ENCODE measurements around the gene PADI4.
"Not testable (repeated sequence)": the region's sequence is repeated elsewhere in the genome, so short reads cannot be mapped to it uniquely, and the experiment has no call there.

PADI4 gene

DNA sequence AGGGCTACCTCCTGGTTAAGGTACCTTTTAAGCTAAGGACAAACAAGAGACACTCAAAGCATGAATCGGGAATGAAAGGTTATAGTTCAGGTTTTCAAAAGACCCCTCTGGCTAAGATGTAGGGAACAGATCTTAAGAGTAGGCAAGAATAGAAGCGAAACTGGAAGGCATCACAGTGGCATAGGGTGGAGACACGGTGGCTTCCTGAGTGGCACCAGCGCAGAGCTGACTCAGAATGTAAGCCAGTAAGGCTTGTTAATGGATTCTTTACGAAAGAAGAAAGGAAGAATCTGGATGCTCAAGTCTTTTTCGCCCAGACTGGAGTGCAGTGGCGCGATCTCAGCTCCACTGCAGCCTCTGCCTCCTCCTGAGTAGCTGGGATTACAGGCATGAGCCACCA, 85.2 kb downstream of the PADI4 start:
- DNase-seq (ENCODE audit: low read depth) = no peak

DNA sequence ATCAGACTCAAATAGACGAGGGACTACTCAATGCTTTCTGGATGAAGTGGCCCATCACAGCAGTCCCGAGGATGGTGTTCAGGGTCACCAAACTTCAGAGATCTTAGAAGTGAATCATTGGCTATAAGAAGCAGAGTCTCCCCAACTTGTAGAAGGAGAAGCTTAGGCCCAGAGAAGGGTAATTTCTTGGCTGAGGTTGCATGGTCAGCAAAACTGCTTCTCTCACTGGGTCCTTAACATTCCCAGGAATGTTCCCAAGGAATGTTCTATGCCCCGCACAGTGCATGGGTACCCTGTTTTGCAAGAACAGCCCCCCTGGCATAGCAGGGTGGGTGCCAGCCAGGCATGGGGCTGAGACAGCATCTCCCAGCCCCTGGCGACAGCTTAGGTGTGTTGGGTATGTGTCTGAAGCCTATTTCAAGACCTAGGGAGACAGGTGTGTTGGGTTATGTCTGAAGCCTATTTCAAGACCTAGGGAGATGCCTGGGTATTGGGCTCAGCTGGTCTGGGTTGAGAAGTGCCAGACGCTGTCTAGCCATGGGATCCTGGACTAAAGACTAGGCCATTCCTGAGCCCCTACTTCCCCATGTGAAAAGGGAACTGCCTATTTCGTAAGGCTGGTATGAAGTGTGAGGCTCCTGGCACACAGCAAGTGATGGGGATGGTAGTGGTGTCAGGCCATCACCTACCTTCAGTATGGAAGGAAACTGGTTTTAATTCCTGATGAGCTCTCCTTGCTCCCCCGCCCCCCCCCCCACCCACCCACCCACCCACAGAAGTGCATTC, 90.1 kb downstream of the PADI4 start:
- DNase-seq (ENCODE audit: low read depth) = no peak

DNA sequence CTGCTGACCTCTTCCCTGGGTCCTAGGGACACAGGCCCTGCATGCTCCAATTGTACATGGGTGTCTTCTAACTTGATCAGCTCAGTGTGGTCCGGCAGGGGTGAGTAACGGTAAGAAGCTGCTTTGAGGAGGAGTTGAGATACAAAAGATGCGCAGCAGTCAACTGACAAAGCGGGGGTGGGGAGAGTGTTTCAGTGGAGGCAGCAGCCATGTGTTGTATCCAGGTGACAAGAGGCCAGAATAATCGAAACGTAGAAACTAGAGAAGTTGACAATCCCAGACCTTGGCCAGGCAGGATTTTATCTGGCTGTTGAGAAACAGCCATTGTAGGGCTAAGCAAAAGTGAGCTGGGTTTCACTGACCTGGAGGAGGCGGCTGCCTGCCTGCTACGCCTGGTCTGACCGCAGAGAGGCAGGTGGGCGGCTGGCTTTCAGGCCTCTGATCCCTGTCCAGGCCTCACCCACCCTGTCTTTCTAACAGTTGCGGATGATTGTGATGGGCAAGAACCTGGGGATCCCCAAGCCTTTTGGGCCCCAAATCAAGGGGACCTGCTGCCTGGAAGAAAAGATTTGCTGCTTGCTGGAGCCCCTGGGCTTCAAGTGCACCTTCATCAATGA, 92.8 kb downstream of the PADI4 start:
- no peak for DNase-seq (ENCODE audit: low read depth)

DNA sequence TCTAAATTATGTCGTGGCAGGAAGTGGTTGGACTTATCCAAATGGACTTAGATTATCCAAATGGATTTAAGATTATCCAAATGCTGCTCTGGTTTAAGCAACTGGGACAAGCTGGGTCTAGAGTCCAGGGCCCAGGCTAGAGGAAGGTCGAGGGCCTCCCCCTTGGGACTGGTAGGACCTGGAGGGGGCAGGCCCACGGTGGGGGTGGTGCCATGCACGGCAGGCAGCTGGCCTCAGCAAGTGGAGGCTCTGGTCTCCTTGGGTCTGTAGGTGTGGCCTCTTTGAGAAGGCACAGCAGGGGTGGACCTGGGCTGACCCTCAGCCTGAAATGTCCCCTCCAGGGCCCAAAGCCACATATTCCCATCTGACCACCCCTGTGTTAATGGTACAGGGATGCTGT, 93.8 kb downstream of the PADI4 start:
- no peak for DNase-seq (ENCODE audit: low read depth)

DNA sequence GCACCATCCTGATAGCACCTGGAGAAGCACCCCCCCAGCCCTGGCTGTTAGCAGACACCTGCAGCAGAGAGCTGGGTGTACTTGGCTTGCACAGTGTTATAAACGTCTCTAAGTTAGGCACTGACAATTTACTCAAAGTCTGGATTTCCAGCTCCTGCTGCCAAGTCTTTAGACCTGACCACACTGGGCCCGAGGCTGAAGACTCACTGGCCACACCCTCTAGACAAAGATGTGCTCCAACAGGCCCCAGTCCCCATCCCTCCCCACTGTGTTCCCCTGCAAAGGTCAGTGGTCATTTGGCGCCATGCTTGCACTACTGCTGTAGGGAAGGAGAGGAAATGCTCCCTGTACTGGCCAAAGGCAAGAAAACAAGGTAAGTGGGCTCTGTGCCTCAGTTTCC, 95.1 kb downstream of the PADI4 start:
- no peak for DNase-seq (ENCODE audit: low read depth)

DNA sequence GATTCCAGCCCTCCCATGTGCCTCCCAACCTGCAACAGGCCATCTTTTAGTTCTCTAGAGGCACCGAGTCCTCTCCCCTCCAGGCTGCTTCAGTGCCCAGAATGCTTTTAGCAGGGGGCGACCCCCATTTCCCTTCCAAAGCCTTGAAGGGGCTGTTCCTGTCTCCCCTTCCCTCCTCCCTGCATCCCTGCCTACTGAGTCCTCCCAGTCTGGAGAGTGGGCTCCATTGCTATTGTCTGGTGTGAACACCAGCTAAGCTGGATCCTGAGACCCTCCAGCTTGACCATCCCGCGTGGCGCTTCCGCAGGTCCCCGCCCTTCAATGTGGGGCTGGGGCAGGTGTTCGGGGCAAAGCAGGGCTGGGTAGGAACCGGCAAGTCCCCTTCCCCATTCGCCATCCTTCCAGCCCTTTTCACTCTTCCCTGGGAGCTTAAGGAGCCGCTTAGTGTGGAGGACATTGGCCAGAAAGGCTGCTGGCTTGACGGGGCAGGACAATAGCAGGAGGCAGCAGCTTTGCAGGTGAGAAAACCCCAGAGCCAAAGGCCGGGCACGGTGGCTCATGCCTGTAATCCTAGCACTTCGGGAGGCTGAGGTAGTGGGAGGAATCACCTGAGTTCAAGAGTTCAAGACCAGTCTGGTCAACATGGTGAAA, 96.2 kb downstream of the PADI4 start:
- DNase-seq (ENCODE audit: low read depth) = no peak

DNA sequence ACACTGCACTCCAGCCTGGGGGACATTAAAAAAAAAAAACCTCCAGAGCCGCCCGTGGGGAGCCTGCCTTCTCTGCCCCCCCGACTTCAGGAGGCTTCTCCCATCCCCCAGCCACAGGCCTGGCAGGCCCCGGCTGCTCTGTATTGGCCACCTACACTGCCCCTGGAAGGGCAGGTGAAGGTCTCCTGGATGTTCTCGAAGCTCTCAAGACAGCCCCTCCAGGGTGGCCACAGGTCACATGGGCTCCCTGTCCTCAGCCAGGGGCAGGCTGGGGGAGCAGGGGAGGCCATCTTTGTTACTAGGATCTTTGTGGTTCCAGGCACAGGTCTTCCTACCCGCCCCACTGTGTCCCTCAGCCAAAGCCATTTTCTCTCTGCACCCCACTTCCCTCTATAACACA, 96.8 kb downstream of the PADI4 start:
- no peak for DNase-seq (ENCODE audit: low read depth)

DNA sequence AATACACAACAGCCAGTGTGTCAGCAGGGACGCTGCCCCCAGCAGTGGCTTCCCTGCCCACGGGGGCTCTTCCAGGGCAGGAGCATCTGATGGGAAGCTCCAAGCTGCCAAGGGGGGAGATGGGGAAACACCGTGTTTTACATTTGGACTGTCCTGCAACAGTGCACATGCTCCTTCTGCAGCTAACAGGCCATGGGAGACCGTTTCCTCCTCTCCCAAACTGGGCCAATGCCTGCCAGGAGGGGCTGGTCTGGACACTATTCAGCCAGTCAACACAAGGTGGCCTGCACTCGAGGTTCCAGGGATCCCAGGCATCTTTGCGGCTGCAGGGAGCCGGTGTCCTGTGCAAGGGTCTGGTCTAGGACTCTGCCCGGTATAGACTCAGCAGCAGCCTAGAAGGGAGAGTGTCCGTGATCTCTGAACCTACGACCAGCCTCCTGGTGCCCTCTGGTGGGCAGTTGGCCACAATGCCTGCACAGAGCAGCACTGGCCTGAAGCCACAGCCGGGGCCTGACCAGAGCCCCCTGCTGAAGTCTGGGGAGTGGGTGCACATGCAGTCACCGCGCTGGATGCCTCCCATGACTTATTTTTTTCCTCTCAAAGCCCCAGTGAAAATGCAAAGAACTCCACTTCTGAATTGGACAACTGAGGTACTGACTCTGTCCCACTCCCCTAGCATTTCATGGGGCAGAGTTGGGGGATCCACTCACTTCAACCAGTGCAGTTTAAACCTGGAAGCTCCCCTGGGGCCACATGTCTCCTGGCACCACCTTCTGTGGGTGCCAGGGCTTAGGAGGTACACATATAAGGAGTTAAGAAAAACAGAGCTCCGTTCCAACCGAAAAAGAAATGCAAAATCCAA, 98.1 kb downstream of the PADI4 start:
- peak; percentile 71 for DNase-seq (ENCODE audit: low read depth)

DNA sequence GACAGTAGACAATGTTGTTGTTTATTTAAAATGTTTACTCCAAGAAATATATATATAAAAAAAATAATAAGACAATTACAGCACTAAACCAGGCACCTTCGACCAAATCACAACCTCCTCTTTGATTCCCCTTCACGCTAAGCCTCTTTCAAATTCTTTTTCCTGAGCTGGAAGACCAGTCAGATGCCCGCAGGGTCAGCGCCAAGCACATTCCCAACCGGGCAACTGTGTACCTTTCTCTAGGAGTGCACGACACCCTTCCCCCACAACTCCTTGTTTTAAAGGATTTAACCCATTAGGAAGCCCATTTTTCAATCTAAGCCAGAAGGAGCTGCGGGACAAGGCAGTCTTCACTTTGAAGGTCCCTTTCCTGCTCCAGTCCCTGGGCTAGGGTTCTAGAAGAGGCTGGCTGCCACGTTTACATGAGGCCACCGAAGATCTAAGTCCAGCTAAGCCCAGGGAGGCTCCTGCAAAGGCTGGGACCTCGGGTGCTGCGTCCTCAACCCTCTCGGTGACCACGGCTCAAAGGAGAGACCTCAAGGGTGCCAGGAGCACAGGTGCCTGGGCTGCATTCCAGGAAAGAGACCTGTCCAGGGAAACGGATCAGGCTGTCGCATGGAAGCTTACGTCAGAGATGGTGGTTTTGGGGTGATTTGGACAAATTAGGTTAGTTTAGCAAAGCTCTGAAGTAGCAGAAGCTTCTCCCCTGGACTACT, 98.9 kb downstream of the PADI4 start:
- not testable (repeated sequence) for DNase-seq (ENCODE audit: low read depth)

DNA sequence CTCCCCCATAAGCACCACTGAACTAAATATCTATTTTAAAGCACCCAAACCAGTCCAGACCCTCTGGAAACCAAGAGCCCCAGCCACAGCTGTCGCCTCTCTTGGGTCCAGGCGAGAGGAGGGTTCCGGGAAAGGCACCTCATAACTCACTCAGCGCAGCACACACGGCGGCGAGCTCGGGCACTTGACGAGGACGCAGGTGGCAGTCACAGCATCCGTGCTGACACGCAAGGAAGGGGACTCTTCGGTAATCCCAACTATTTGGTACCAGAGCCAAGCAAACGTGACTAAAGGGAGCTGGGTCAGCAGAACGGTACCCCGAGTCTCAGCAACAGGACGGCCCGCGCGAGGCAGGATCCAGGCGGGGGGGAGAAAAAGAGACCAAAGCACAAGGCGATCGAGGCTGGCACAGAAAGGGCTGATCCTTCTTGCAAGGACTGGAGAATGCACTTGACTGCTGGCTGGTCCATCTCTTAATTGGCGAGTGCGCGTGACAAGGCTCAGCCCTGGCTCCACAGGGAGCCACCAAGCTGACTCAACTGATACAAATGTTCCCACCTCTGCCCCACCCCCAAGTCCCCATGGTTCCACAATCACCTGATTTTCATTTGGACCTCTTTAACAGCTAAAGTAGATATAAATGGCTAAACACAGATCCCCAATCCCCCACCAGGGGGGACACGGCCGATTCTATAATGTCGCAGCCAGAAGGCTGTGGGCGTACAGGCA, 100.0 kb downstream of the PADI4 start:
- not testable (repeated sequence) for DNase-seq (ENCODE audit: low read depth)

DNA sequence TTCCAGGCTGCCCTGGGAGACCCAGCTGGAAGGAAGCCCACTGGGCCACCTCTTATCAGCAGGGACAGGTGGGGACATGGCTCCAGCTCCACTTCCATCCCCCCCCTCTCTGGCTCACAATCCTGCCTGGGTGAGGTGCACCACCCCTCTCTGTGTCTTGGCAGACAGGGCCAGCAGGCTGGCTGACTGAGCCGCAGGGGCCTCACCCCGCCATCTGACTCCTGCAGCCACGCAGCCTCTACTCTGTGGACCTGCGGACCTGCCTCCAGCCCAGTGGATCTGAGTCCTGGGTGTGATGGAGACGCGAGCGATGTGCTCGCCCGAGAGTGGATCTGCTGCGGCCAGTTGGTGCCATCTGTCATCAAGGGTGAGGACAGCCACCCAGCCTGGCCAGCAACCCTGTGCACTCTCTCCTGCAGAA, 101.4 kb downstream of the PADI4 start:
- DNase-seq (ENCODE audit: low read depth) = no peak

DNA sequence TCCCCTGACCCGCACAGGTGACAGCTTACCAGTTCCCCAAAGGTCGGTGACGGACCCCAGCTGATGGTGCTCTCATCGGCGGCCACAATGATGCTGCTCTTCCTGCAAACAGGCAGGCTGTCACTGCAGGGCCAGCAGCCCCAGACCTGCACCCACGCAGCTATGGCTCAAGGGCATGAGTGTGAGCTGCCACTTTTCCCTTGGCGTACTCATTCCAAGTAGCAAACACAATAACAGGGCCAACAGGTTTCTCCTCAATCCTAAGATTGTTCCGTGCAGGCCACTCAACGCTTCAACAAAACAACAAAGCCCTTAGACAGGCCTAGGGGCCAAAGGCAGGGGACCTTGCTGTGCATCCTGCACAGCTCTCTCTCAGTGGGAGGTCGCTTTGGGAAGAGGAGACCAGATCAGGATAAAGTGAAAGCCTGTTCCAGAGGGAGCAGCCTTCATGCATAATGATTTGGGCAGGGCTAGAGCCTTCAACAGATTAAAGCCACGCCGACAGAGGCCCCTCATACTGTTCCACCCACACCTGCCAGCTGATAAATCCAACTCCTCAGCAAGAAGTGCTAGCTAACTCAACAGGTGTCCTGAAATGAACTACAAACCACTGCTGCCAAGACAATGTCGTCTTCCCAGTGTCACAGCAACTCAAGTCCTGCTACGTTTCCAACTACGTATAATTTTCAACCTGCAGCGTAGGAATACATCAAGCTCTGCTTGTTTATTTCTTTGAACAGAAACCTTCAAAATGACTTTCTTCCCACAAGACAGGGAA, 104.3 kb downstream of the PADI4 start:
- no peak for DNase-seq (ENCODE audit: low read depth)

All from CMK (cell line).